ENCODE data around the gene CLDN11. TPM values are rescaled to one million over a fixed set of nuclear protein-coding genes. Genes with fewer than 3 reads are reported as not detected.

The CLDN11 gene
- total RNA-seq, 6 experiments from 2014 or later, result 3.3 to 77.5 (median 66.7) TPM

DNA sequence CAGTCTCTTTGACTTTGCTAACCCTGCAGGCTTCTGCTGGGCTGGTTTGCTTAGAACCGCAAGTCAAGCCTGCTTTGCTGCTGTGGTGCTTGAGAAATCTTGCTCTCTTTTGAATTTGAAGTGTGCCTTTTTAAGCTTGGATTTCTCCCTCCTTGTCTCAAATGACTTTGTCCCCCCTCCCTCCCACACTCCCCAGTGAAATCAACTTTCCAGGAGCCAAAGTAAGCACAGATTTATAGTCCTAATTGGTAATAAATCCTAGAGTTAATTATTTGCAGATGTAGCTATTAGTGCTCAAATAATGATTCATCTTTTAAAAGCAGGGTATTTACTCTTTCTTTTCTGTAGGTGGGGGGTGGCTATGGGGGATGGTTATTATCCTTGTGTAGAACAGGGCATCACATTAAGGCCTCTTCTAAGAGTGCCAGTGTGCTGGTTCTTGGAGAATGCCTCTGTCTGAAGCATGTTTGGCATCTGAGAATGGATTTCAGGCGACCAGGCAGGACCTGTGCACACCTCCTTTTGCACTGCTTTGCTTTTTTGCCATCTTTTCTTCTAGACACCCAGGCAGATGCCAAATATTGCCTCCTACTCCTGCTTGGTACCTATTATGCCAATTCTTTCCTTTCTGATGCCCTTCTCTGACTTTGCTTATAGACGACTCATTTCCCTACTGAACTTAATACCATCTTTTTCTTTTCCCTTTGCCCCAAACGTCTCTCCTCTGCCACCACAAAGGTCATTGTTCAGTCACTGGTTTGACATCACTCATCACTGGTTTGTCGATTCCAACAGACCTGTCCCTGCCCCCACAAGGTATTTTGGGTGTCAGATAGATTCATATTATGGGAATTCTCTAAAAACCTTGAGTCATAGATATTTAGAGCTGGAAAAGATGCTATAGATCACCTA lies 50.7 kb downstream of the CLDN11 start:
- H3K27ac Mint-ChIP-seq, result peak overlapping the region; percentile 27
- H3K9me3 Mint-ChIP-seq, result no peaks in the 10 kb centered on the region
- TF ChIP-seq, protein P1, sequence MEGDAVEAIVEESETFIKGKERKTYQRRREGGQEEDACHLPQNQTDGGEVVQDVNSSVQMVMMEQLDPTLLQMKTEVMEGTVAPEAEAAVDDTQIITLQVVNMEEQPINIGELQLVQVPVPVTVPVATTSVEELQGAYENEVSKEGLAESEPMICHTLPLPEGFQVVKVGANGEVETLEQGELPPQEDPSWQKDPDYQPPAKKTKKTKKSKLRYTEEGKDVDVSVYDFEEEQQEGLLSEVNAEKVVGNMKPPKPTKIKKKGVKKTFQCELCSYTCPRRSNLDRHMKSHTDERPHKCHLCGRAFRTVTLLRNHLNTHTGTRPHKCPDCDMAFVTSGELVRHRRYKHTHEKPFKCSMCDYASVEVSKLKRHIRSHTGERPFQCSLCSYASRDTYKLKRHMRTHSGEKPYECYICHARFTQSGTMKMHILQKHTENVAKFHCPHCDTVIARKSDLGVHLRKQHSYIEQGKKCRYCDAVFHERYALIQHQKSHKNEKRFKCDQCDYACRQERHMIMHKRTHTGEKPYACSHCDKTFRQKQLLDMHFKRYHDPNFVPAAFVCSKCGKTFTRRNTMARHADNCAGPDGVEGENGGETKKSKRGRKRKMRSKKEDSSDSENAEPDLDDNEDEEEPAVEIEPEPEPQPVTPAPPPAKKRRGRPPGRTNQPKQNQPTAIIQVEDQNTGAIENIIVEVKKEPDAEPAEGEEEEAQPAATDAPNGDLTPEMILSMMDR (IDR thresholded peaks at IDR 0.05), result no peak
- H3K4me1 Mint-ChIP-seq (ENCODE audit: low read depth), result peaks cover 57% of the 10 kb centered on the region
- peak; percentile 86 for DNase-seq
- peak overlapping the region; percentile 51 for H3K4me3 Mint-ChIP-seq
- no peaks in the 10 kb centered on the region for H3K27me3 Mint-ChIP-seq (ENCODE audit: insufficient read depth)
- H3K36me3 Mint-ChIP-seq (ENCODE audit: low read depth), result no peaks in the 10 kb centered on the region

DNA sequence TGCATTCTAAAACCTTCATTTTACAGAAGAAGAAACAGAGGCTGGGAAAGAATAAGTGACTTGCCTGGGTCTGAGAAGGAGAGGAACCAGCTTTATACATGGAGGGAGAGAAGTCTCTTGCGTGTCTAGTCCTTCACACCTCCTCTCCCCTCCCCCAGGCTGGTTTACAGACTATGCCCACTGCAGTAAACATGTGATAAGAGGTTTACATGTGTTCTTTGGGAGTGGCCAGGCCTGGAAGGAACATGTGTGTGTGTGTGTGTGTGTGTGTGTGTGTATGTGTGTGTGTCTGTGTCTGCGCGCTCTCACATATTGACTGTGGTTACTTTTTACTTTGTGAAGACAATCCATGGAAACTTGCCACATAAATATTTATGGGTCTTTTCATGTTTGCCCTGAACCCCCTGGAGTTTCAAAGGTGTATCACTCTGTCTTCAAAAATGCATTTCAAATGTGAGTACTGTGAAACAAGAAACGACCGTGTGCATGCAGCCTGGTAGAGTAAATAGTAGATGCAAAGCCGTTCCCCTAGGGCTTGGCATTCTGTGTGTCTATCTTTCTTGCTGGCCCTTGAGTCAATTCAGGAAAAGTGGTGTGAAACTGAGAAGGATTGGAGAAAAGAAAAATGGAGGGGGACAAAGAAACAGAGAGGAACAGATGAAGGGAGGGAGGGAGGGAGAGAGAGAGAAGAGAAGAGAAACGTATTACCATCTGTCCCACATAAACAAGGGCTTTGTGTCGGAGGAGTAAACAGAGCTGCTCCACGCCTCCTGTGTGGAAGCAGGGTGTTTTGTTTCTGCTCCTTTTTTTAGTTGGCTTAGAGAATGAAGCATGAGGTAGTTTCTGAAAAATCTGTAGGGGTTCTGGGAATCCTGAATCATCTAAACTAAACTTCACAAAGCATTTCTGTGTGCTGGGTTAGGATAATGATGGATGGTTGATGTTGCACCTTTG lies 51.7 kb downstream of the CLDN11 start:
- Mint-ChIP-seq H3K4me1 (ENCODE audit: low read depth) (peaks cover 67% of the 10 kb centered on the region), H3K36me3 (ENCODE audit: low read depth) (no peaks in the 10 kb centered on the region), H3K9me3 (no peaks in the 10 kb centered on the region), H3K27me3 (ENCODE audit: insufficient read depth) (no peaks in the 10 kb centered on the region), H3K27ac (peak overlapping the region; percentile 61), H3K4me3 (peak overlapping the region; percentile 71)
- DNase-seq, result peak; percentile 49
- TF ChIP-seq, protein P1 (IDR thresholded peaks at IDR 0.05), result no peak

DNA sequence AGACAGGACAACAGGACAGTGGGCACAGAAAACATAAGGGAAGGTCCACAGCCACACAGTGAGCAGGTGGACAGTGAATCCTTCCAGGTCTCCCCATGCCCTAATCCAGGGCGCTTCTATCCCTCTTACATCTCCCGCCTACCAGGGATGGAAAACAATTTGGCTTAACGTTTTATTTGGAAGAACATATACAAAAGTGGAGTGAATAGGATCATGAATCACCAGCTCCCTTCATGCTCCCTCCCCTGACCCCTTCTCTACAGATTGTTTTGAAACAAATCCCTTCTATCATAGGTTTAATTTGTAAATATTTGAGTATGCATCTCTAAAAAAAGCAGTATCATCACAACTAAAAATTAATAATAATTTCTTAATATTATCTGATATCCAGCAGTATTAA lies 52.5 kb downstream of the CLDN11 start:
- Mint-ChIP-seq H3K36me3 (ENCODE audit: low read depth) (no peaks in the 10 kb centered on the region), H3K9me3 (no peaks in the 10 kb centered on the region), H3K27me3 (ENCODE audit: insufficient read depth) (no peaks in the 10 kb centered on the region), H3K4me1 (ENCODE audit: low read depth) (peaks cover 75% of the 10 kb centered on the region), H3K4me3 (peak overlapping the region; percentile 71; the same call in 1 of the 2 replicates), H3K27ac (no peak overlapping the region)
- no peak for DNase-seq
- TF ChIP-seq, protein P1 (IDR thresholded peaks at IDR 0.05), result no peak

DNA sequence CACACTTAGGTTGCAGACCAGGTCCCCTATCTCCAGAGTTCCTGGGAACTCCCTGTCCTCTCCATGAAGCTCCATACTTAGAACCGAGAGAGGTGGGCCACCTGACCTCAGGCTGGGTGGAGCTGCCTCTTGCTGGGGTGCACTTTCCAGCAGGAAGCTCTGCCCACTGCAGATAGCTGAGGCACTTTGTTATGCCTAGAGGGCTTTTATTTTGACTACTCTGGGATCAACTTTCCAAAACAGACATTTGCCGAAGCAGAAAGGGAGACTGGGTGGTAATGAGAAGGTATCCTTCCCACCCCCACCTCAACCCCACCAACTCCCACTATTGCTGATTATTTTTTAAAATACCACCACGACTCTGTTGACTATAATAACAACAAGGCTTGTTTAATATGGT lies 54.7 kb downstream of the CLDN11 start:
- H3K4me3 Mint-ChIP-seq, result no peak overlapping the region
- H3K27ac Mint-ChIP-seq, result no peak overlapping the region
- no peaks in the 10 kb centered on the region for H3K27me3 Mint-ChIP-seq (ENCODE audit: insufficient read depth)
- TF ChIP-seq, protein P1 (IDR thresholded peaks at IDR 0.05), result no peak
- H3K9me3 Mint-ChIP-seq, result no peaks in the 10 kb centered on the region
- H3K36me3 Mint-ChIP-seq (ENCODE audit: low read depth), result no peaks in the 10 kb centered on the region
- peaks cover 85% of the 10 kb centered on the region for H3K4me1 Mint-ChIP-seq (ENCODE audit: low read depth)
- no peak for DNase-seq

DNA sequence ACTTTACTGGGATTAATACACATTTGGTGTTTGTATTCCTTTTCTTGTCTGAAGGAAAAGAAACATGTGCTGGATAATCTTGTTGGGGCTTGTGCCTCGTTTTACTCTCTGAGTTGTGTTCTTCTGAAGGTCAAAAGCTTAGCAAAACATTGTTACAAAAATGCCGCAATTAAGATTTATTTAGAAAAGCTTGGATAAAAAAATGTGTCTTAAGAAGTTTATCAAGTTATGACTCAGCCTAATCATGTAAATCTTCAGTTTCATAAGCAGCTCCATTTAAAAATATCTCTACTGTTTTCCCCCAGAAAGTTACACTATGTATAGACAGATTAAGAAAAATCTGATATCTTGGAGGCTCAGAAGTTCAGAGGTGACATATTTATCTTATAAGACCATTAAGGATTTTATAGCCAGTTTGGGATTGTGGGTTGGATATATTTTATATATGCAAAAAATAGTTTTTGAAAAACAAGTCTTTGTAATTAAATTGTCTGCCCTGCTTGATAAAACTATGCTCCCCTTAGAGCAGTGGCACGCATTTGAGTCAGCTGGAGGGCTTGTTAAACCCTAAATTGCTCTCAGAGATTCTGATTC lies 56.5 kb downstream of the CLDN11 start:
- peak overlapping the region; percentile 36 for H3K27ac Mint-ChIP-seq
- no peaks in the 10 kb centered on the region for H3K9me3 Mint-ChIP-seq
- H3K27me3 Mint-ChIP-seq (ENCODE audit: insufficient read depth), result no peaks in the 10 kb centered on the region
- DNase-seq, result peak; percentile 18
- peaks cover 67% of the 10 kb centered on the region for H3K4me1 Mint-ChIP-seq (ENCODE audit: low read depth)
- H3K36me3 Mint-ChIP-seq (ENCODE audit: low read depth), result no peaks in the 10 kb centered on the region
- TF ChIP-seq, protein P1 (IDR thresholded peaks at IDR 0.05), result no peak
- H3K4me3 Mint-ChIP-seq, result no peak overlapping the region
